Pulmonary artery endothelial cell (primary cell): ENCODE results near the gene ZBTB4. TPM values are rescaled to one million over a fixed set of nuclear protein-coding genes. Genes with fewer than 3 reads are reported as not detected.

Source experiments
- DNase-seq: peaks from one replicate; pipeline ENCODE4 v3.0.0-alpha.2; 2011; ENCODE audit warnings: low read depth, low spot score
- total RNA-seq: library from RNA; depleted of rRNA; stranded (reverse); fragments of >200 nt; gene quantifications from 2 replicates; pipeline ENCODE4 v1.2.3, GENCODE V29; 2014

ZBTB4 gene
- total RNA-seq, 1 donor from 2014 or later = 11.2 TPM

DNA sequence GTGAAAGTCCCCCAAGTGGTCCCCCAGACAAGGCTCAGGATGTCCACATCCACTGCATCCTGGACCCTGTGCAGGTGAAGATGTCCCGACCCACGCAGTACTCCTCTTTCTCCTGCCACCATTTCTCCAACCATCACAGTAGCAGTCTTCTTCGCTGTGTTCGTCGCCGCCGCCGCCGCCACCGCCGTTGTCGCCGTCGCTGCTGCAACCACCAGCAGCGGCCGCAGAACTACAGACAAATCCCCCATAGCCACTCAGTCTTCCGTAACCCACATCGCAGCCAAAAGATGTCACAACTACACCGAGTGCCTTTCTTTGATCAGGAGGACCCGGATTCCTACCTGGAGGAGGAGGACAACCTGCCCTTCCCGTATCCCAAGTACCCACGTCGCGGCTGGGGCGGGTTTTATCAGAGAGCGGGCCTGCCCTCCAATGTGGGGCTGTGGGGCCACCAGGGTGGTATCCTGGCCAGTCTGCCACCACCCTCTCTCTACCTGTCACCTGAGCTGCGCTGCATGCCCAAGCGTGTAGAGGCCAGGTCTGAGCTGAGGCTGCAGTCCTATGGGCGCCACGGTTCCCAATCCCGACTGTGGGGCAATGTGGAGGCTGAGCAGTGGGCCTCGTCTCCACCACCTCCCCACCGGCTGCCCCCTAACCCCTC is 53.1 kb downstream of the ZBTB4 start:
- no peak for DNase-seq

- no peak for DNase-seq
Observed at GRCh38 chr17:7425756-7426155, 53.7 kb downstream of the ZBTB4 start.

DNA sequence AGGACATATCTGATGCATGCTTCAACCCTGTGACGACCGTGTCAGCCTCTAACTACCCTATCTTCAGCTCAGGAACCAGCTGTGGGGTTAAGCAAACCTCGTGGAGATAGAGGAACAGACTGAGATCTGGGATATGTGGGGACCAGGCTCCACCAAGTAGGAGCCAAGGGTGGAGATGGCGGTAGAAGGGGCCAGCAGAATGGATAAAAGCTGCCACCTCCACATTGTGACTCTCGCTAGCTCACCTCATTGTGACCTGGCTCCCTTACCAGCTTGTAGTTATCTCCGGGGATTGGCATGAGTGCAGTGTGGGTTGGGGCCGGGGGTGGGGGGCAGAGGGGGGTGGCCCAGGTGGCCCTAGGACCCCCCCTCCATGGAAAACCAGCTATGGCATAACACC is 54.1 kb downstream of the ZBTB4 start, which contains the start of gene SPEM2:
Gene SPEM2 (plus strand): TSS at position 301 of the 400 bp plus-strand sequence. CDS start 73 bp downstream, at position 374.
- no peak for DNase-seq

DNA sequence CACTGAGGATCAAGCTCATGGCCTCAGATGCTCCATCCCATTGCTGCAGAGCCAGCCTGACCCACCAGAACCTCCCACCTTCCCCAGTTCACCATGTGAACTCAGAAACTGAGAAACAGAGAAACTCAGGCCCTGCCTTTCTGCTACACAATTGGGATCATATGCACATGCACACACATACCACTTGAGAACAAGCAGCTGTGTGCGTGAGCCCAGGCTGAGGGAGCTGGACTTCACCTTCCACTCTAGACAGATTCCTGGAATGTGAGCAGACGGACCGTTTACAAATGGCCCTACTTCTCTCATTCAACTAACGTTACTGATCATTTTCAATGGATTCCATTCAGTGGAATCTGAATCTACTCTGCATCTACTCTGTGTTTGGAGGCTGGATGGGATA is 55.8 kb downstream of the ZBTB4 start:
- DNase-seq = no peak

DNA sequence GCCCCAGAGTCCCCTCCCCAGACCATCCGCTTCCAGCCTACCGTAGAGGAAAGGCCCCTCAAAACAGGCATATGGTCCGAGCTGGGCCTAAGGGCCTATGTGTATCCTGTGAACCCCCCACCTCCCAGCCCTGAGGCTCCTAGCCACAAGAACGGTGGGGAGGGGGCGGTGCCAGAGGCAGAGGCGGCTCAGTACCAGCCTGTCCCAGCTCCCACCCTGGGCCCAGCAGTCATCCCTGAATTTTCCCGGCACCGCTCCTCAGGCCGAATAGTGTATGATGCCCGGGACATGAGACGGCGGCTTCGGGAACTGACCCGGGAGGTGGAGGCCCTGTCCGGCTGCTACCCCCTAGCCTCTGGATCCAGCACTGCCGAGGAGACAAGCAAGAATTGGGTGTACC is 58.2 kb downstream of the ZBTB4 start:
- DNase-seq = no peak

GRCh38 chr17:7419819-7420610 is 59.4 kb downstream of the ZBTB4 start, which contains the start of gene SPEM1:
SPEM1 (plus strand) TSS chr17:7420324; CDS start chr17:7420385, 61 bp downstream.
- no peak for DNase-seq

GRCh38 chr17:7418472-7419152 is 60.8 kb downstream of the ZBTB4 start:
- DNase-seq = no peak

- no peak for DNase-seq
Observed at GRCh38 chr17:7417056-7417655, 62.3 kb downstream of the ZBTB4 start.

- DNase-seq = no peak
Observed at GRCh38 chr17:7416323-7416722, 63.1 kb downstream of the ZBTB4 start.

- no peak for DNase-seq
Observed at GRCh38 chr17:7415784-7416183, 63.6 kb downstream of the ZBTB4 start.

- no peak for DNase-seq
Observed at GRCh38 chr17:7414837-7415236, 64.6 kb downstream of the ZBTB4 start.

DNA sequence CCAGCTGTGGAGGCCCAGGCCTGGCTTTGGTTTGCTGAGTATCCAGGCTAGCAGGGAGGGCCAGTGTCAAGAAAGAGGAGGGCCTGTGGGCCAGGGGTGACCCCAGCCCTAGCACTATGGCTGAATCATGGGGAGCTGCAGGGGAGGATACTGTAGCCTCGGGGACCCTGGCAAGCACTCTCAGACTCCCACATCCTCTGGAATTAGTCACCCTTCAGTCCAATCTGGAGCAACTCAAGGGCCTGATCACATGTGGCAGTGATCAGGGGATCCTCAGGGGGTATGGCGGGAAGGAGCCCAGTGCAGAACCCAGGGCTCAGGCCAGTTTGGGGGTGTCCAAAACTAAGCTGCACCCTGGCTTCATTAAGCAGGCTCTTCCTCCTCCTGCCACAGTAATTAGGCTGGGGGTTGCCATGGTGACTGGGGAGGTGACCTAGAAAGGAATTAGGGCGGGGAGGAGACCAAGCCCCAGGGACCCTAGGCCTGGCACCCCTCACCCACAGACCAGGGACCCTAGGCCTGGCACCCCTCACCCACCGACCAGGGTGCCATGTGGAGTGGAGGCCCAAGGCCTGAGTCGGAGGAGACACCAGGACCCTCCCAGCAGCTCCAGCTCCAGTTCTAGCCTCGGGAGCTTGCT is 66.0 kb downstream of the ZBTB4 start:
- no peak for DNase-seq

- DNase-seq = no peak
Observed at GRCh38 chr17:7411427-7411750, 68.0 kb downstream of the ZBTB4 start.

DNA sequence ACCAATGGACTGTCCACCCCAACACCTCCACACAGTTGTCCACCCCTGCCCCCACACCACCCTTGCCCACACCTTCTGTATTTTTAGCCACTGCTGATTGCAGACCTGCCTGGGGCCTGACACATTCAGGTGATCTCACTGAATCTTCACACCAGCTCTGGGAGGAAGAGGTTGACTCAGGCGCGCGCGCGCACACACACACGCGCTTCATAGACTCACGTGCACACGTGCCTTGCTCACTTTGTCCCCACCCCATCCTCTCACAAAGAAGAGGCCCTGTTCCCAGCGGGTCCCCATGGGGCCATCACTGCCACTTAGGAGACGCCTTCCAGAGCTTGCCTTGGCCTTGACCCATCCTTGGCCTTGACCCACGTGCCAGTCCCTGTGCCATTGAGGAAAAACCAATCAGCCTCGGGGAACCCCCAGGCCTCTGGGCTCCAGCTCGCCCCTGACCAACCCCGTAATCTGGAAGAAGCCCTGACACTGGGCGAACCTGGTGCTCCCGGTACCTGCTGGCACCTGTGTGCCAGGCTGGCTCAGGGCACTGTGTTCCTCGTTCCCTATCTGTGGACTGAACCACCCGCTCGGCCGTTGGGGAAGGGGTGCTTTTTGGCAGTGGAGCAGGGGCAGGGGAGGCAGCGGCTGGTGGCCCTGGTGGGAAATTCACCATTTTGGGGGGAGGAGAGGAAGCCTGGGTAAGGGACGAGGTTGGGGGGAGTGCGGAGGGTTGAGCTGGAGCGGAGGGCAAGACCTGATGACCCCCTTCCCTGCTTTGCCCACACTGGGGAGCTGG is 68.6 kb downstream of the ZBTB4 start:
- DNase-seq = no peak

- no peak for DNase-seq
Observed at GRCh38 chr17:7409716-7410115, 69.7 kb downstream of the ZBTB4 start.

Other genes with a start within 250 kb of the ZBTB4 start
- gene DVL2, start 245.1 kb downstream of the ZBTB4 start, total RNA-seq = 35.2 and 40.4 TPM in 2 replicates
- 47.1 and 49.1 TPM in 2 replicates for gene PHF23, start 240.2 kb downstream of the ZBTB4 start, total RNA-seq
- 101 and 120 TPM in 2 replicates for gene GABARAP, start 237.2 kb downstream of the ZBTB4 start, total RNA-seq
- 28.8 and 30.7 TPM in 2 replicates for gene CTDNEP1, start 227.9 kb downstream of the ZBTB4 start, total RNA-seq
- gene ELP5, start 227.4 kb downstream of the ZBTB4 start, total RNA-seq = 38.2 and 42.3 TPM in 2 replicates
- gene CLDN7, start 217.2 kb downstream of the ZBTB4 start, total RNA-seq = 20.7 and 26.8 TPM in 2 replicates
- gene SLC2A4, start 197.9 kb downstream of the ZBTB4 start, total RNA-seq = 0.07 and 0.11 TPM in 2 replicates
- gene YBX2, start 185.0 kb downstream of the ZBTB4 start, total RNA-seq = 0.07 and 0.32 TPM in 2 replicates
- 799 and 805 TPM in 2 replicates for gene EIF5A, start 172.0 kb downstream of the ZBTB4 start, total RNA-seq
- gene GPS2, start 164.3 kb downstream of the ZBTB4 start, total RNA-seq = 24.8 and 41.6 TPM in 2 replicates
- gene NEURL4, start 150.3 kb downstream of the ZBTB4 start, total RNA-seq = 14.4 and 28.3 TPM in 2 replicates
- 0.53 TPM in 1 of 2 replicates, not detected in the other for gene ACAP1, start 143.1 kb downstream of the ZBTB4 start, total RNA-seq
- 2.5 and 4.0 TPM in 2 replicates for gene KCTD11, start 127.5 kb downstream of the ZBTB4 start, total RNA-seq
- gene TMEM95, start 124.5 kb downstream of the ZBTB4 start, total RNA-seq = not detected in 2 replicates
- 0.26 and 0.60 TPM in 2 replicates for gene TNK1, start 98.5 kb downstream of the ZBTB4 start, total RNA-seq
- gene PLSCR3, start 85.1 kb downstream of the ZBTB4 start, total RNA-seq = 17.5 and 18.7 TPM in 2 replicates
- 56.9 and 189 TPM in 2 replicates for gene TMEM256, start 75.5 kb downstream of the ZBTB4 start, total RNA-seq
- gene NLGN2, start 71.8 kb downstream of the ZBTB4 start, total RNA-seq = 1.7 and 2.6 TPM in 2 replicates
- not detected in 2 replicates for gene SPEM1, start 59.3 kb downstream of the ZBTB4 start, total RNA-seq
- not detected in 2 replicates for gene SPEM2, start 54.0 kb downstream of the ZBTB4 start, total RNA-seq
- gene SPEM3, start 50.8 kb downstream of the ZBTB4 start, total RNA-seq = not detected in 2 replicates
- 5.2 and 7.3 TPM in 2 replicates for gene TMEM102, start 44.2 kb downstream of the ZBTB4 start, total RNA-seq
- gene FGF11, start 40.1 kb downstream of the ZBTB4 start, total RNA-seq = 0.42 and 0.73 TPM in 2 replicates
- 7.1 and 7.5 TPM in 2 replicates for gene CHRNB1, start 34.6 kb downstream of the ZBTB4 start, total RNA-seq
- not detected in 2 replicates for gene SLC35G6, start 1.8 kb upstream of the ZBTB4 start, total RNA-seq
- 65.3 and 93.4 TPM in 2 replicates for gene POLR2A, start 4.7 kb upstream of the ZBTB4 start, total RNA-seq
- 6.1 and 8.2 TPM in 2 replicates for gene TNFSF12, start 69.4 kb upstream of the ZBTB4 start, total RNA-seq
- 1.1 and 1.3 TPM in 2 replicates for gene TNFSF13, start 79.1 kb upstream of the ZBTB4 start, total RNA-seq
- 95.6 and 108 TPM in 2 replicates for gene SENP3, start 82.3 kb upstream of the ZBTB4 start, total RNA-seq
- 2.0 and 3.6 TPM in 2 replicates for gene CD68, start 100.0 kb upstream of the ZBTB4 start, total RNA-seq
- 72.5 and 100 TPM in 2 replicates for gene MPDU1, start 104.2 kb upstream of the ZBTB4 start, total RNA-seq
- gene SOX15, start 110.5 kb upstream of the ZBTB4 start, total RNA-seq = 0.07 TPM in 1 of 2 replicates, not detected in the other
- 44.4 and 46.0 TPM in 2 replicates for gene FXR2, start 135.3 kb upstream of the ZBTB4 start, total RNA-seq
- gene SAT2, start 148.2 kb upstream of the ZBTB4 start, total RNA-seq = 21.2 and 25.1 TPM in 2 replicates
- 0.13 TPM in 1 of 2 replicates, not detected in the other for gene SHBG, start 150.5 kb upstream of the ZBTB4 start, total RNA-seq
- gene ATP1B2, start 171.3 kb upstream of the ZBTB4 start, total RNA-seq = not detected in 2 replicates
- gene TP53, start 207.9 kb upstream of the ZBTB4 start, total RNA-seq = 50.9 and 53.7 TPM in 2 replicates
- 9.6 and 13.7 TPM in 2 replicates for gene WRAP53, start 208.8 kb upstream of the ZBTB4 start, total RNA-seq
- gene EFNB3, start 225.6 kb upstream of the ZBTB4 start, total RNA-seq = 0.07 and 0.40 TPM in 2 replicates
- under 0.01 and 0.07 TPM in 2 replicates for gene DNAH2, start 238.1 kb upstream of the ZBTB4 start, total RNA-seq